Measurements from ENCODE around the gene LPP.

Gene LPP

GRCh38 chr3:188855675-188856074 lies 701.7 kb downstream of the LPP start:
- H3K4me3 Mint-ChIP-seq, result no peak overlapping the region
- H3K36me3 Mint-ChIP-seq (ENCODE audit: low read depth), result no peaks in the 10 kb centered on the region
- H3K27me3 Mint-ChIP-seq, result no peaks in the 10 kb centered on the region
- H3K27ac Mint-ChIP-seq, result no peak overlapping the region
- intact Hi-C loops (cut with micrococcal nuclease), result no loop called here
- peaks cover 23% of the 10 kb centered on the region for H3K4me1 Mint-ChIP-seq (ENCODE audit: low read depth)
- no peaks in the 10 kb centered on the region for H3K9me3 Mint-ChIP-seq

GRCh38 chr3:188860147-188860546 lies 706.2 kb downstream of the LPP start:
- H3K9me3 Mint-ChIP-seq, result no peaks in the 10 kb centered on the region
- H3K4me1 Mint-ChIP-seq (ENCODE audit: low read depth), result peaks cover 25% of the 10 kb centered on the region
- H3K27ac Mint-ChIP-seq, result no peak overlapping the region
- no peak overlapping the region for H3K4me3 Mint-ChIP-seq
- intact Hi-C loops (cut with micrococcal nuclease), result no loop called here
- H3K36me3 Mint-ChIP-seq (ENCODE audit: low read depth), result no peaks in the 10 kb centered on the region
- no peaks in the 10 kb centered on the region for H3K27me3 Mint-ChIP-seq

GRCh38 chr3:188861842-188862744 lies 708.1 kb downstream of the LPP start:
- Mint-ChIP-seq H3K27me3 (no peaks in the 10 kb centered on the region), H3K4me3 (no peak overlapping the region), H3K36me3 (ENCODE audit: low read depth) (peaks cover 11% of the 10 kb centered on the region), H3K27ac (no peak overlapping the region), H3K4me1 (ENCODE audit: low read depth) (peaks cover 21% of the 10 kb centered on the region), H3K9me3 (no peaks in the 10 kb centered on the region)
- intact Hi-C loops (cut with micrococcal nuclease), result no loop called here

GRCh38 chr3:188863999-188864406 lies 710.0 kb downstream of the LPP start:
- Mint-ChIP-seq H3K9me3 (no peaks in the 10 kb centered on the region), H3K27me3 (no peaks in the 10 kb centered on the region), H3K36me3 (ENCODE audit: low read depth) (peaks cover 11% of the 10 kb centered on the region), H3K4me1 (ENCODE audit: low read depth) (peaks cover 27% of the 10 kb centered on the region), H3K4me3 (no peak overlapping the region), H3K27ac (no peak overlapping the region)
- intact Hi-C loops (cut with micrococcal nuclease), result no loop called here

DNA sequence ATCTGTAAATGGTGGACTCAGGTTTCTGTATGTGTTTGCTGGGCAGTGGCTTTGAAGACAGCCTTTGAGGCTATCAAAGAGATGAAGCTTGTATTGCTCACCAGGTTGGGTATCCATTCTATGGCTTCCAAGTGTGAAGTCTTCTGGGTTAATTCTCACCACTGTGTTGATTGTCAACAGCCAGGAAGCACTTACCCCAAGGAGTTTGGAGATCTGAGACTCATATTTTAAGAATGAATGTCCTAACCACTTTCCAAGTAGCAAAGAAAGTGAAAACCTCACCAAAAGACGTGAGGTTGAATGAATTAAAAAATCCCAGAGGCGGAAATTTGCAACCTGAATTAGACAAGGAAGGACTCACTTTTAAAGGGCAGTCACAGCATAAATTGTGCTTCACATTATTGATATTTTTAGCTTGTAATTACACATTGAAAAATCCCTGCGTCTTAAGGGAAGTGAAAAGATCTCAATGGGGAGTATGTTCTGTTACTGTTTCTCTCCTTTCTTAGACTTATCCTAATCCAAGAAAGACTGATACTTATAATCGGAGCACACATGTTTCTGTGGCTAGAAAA lies 713.8 kb downstream of the LPP start:
- H3K27ac Mint-ChIP-seq, result no peak overlapping the region
- peaks cover 7% of the 10 kb centered on the region for H3K9me3 Mint-ChIP-seq
- H3K4me3 Mint-ChIP-seq, result no peak overlapping the region
- intact Hi-C loops (cut with micrococcal nuclease), result no loop called here
- peaks cover 27% of the 10 kb centered on the region for H3K36me3 Mint-ChIP-seq (ENCODE audit: low read depth)
- no peaks in the 10 kb centered on the region for H3K27me3 Mint-ChIP-seq
- H3K4me1 Mint-ChIP-seq (ENCODE audit: low read depth), result peaks cover 7% of the 10 kb centered on the region

- Mint-ChIP-seq H3K4me1 (ENCODE audit: low read depth) (peaks cover 7% of the 10 kb centered on the region), H3K27me3 (no peaks in the 10 kb centered on the region), H3K4me3 (no peak overlapping the region), H3K9me3 (peaks cover 7% of the 10 kb centered on the region), H3K36me3 (ENCODE audit: low read depth) (peaks cover 37% of the 10 kb centered on the region), H3K27ac (peak overlapping the region; percentile 7)
- intact Hi-C loops (cut with micrococcal nuclease), result no loop called here
Measured at GRCh38 chr3:188868803-188869202, 714.8 kb downstream of the LPP start.

DNA sequence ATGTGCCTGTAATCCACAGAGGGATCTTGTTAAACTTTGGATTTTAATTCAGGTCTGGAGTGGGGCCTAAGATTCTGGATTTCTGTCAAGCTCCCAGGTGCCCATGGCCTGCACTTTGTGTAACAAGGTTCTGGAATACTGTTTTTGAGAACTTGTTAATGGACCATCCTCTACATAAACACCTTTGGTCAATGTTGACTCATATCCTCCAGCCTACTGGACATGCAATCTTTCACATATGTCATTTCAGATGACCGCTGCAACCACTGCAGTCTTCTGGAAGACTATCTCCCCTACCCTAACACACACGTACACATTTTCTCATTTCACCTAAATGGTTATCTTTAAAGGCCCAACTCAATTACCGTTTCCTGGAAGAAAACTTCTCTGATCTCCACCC lies 715.7 kb downstream of the LPP start:
- Mint-ChIP-seq H3K27ac (no peak overlapping the region), H3K4me1 (ENCODE audit: low read depth) (peaks cover 7% of the 10 kb centered on the region), H3K36me3 (ENCODE audit: low read depth) (peaks cover 45% of the 10 kb centered on the region), H3K4me3 (no peak overlapping the region), H3K9me3 (peaks cover 7% of the 10 kb centered on the region), H3K27me3 (no peaks in the 10 kb centered on the region)
- intact Hi-C loops (cut with micrococcal nuclease), result no loop called here

DNA sequence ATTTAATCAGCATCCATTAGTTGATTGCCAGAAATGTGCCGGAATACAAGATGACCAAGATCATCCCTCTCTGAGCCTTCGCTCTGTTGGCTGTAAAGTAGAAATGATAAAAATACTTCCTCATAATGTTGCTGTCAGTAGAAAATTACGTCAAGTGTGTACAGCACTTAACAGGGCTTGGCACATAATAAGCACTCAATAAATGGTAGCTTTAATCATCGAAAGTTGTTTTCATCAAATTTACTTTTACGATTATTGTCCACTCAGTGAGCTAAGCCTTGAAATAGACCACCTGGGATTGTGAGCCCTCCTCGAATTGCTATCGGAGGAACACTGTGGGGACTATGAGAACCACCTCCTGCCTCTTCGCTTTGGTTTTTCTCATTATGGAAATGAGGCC lies 716.5 kb downstream of the LPP start:
- H3K4me3 Mint-ChIP-seq, result no peak overlapping the region

GRCh38 chr3:188874576-188874975 lies 720.6 kb downstream of the LPP start:
- H3K9me3 Mint-ChIP-seq, result peaks cover 7% of the 10 kb centered on the region
- H3K27me3 Mint-ChIP-seq, result no peaks in the 10 kb centered on the region
- no peak overlapping the region for H3K4me3 Mint-ChIP-seq
- no peak overlapping the region for H3K27ac Mint-ChIP-seq
- H3K36me3 Mint-ChIP-seq (ENCODE audit: low read depth), result peaks cover 49% of the 10 kb centered on the region
- intact Hi-C loops (cut with micrococcal nuclease), result no loop called here
- H3K4me1 Mint-ChIP-seq (ENCODE audit: low read depth), result no peaks in the 10 kb centered on the region

More for the DNA sequence above, 716.5 kb downstream of the LPP start:
- Mint-ChIP-seq H3K27ac (no peak overlapping the region), H3K36me3 (ENCODE audit: low read depth) (peaks cover 53% of the 10 kb centered on the region), H3K9me3 (peaks cover 7% of the 10 kb centered on the region), H3K4me1 (ENCODE audit: low read depth) (peaks cover 7% of the 10 kb centered on the region), H3K27me3 (no peaks in the 10 kb centered on the region)
- intact Hi-C loops (cut with micrococcal nuclease), result no loop called here

DNA sequence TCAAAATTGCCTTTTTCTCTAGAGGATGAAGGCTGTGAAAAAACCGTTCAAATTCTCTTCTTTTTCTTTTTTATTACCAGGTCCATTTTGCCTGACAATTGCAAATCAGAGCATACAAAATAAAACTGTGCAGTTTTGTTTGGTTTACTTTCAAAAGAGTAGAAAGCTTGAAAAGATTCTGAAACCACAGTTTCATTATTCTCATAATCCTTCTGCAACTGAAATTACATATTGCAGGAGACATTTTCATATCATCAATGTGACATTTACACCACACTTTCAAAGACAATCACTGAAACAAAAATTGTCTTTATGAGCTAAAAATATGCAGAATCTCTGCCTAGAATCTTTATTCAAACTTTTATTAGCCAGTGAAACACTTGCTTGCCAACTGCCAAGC lies 721.5 kb downstream of the LPP start:
- Mint-ChIP-seq H3K9me3 (peaks cover 7% of the 10 kb centered on the region), H3K4me3 (no peak overlapping the region), H3K27ac (no peak overlapping the region), H3K4me1 (ENCODE audit: low read depth) (no peaks in the 10 kb centered on the region), H3K27me3 (no peaks in the 10 kb centered on the region), H3K36me3 (ENCODE audit: low read depth) (peaks cover 51% of the 10 kb centered on the region)
- intact Hi-C loops (cut with micrococcal nuclease), result no loop called here

- Mint-ChIP-seq H3K36me3 (ENCODE audit: low read depth) (peaks cover 60% of the 10 kb centered on the region), H3K4me1 (ENCODE audit: low read depth) (no peaks in the 10 kb centered on the region), H3K27ac (no peak overlapping the region), H3K9me3 (peaks cover 7% of the 10 kb centered on the region), H3K27me3 (no peaks in the 10 kb centered on the region), H3K4me3 (no peak overlapping the region)
- intact Hi-C loops (cut with micrococcal nuclease), result no loop called here
Measured at GRCh38 chr3:188876370-188876769, 722.4 kb downstream of the LPP start.

DNA sequence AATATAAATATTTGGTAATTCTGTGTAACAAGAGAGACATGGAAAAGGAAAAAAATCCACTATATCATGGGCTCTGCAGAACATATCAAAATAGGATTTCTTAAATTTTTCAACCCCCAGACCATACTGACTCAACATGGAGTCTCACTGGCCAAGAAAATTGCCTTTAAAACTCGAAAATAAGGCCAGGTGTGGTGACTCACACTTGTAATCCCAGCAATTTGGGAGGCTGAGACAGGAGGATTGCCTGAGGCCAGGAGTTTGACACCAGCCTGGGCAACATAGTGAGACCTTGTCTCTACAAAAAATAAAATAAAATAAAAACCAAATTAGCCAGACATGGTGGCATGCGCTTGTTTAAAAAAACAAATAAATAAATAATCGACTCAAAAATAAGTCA lies 723.4 kb downstream of the LPP start:
- Mint-ChIP-seq H3K36me3 (ENCODE audit: low read depth) (peaks cover 66% of the 10 kb centered on the region), H3K4me1 (ENCODE audit: low read depth) (no peaks in the 10 kb centered on the region), H3K27me3 (no peaks in the 10 kb centered on the region), H3K9me3 (peaks cover 3% of the 10 kb centered on the region), H3K4me3 (no peak overlapping the region), H3K27ac (no peak overlapping the region)
- intact Hi-C loops (cut with micrococcal nuclease), result no loop called here

DNA sequence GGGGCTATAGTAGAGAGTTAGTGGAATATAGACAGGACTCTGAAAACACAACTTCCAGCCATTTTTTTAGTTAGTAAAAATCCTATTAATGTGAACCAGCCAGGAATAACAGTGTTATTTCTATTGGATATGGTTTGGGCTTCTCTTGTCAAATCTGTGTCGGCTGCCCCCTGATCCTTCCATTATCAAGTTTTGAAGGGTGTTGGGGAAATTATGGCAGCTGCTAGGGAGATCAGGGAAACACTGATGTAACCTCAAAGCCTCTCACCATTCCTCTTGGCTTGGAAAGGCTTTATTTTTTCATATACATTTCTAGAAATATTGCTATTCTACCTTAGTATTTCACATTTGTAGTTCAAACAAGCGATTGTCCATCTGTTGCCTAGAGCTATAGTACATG lies 724.1 kb downstream of the LPP start:
- H3K9me3 Mint-ChIP-seq, result no peaks in the 10 kb centered on the region
- H3K36me3 Mint-ChIP-seq (ENCODE audit: low read depth), result peaks cover 66% of the 10 kb centered on the region
- no peaks in the 10 kb centered on the region for H3K4me1 Mint-ChIP-seq (ENCODE audit: low read depth)
- intact Hi-C loops (cut with micrococcal nuclease), result no loop called here
- no peak overlapping the region for H3K27ac Mint-ChIP-seq
- no peak overlapping the region for H3K4me3 Mint-ChIP-seq
- no peaks in the 10 kb centered on the region for H3K27me3 Mint-ChIP-seq

GRCh38 chr3:188881954-188882641 lies 728.1 kb downstream of the LPP start:
- Mint-ChIP-seq H3K36me3 (ENCODE audit: low read depth) (peaks cover 56% of the 10 kb centered on the region), H3K4me3 (no peak overlapping the region), H3K27me3 (no peaks in the 10 kb centered on the region), H3K27ac (no peak overlapping the region), H3K4me1 (ENCODE audit: low read depth) (peaks cover 8% of the 10 kb centered on the region), H3K9me3 (no peaks in the 10 kb centered on the region)
- intact Hi-C loops (cut with micrococcal nuclease), result no loop called here

All from dendritic cell treated with granulocyte-macrophage colony-stimulating factor and Interleukin-4, amounts not matched to agents 40 ng/mL and 50 ng/mL, for 4 days (primary cell).